ENCODE measurements around the gene ERICH4. TPM values are rescaled to one million over a fixed set of nuclear protein-coding genes. Genes with fewer than 3 reads are reported as not detected.
A peak's percentile ranks its signal among the peaks of the same experiment; 100 is the strongest.
"Not testable (repeated sequence)": the region's sequence is repeated elsewhere in the genome, so short reads cannot be mapped to it uniquely, and the experiment has no call there.

ERICH4 gene
- total RNA-seq, 4 donors from 2014 or later = not detected

- Histone ChIP-seq H3K36me3 (no peaks in the 10 kb centered on the region), H3K27ac (no peak overlapping the region), H3K27me3 (peaks cover 0 to 6% of the 10 kb centered on the region in 2 donors), H3K4me3 (no peak overlapping the region), H3K9me3 (no peaks in the 10 kb centered on the region), H3K4me1 (peaks cover 0 to 11% (median 0%) of the 10 kb centered on the region in 4 donors)
- TF ChIP-seq POLR2A (IDR thresholded peaks at IDR 0.05) (no peak), CTCF (IDR thresholded peaks at IDR 0.05) (no peak), EP300 (IDR thresholded peaks at IDR 0.05) (no peak)
- DNase-seq (ENCODE audit: low spot score in 2 of 2) = no peak
- WGBS, 2 donors = 78 to 80% methylated on average over 3 of the region's 3 CpGs
Observed at GRCh38 chr19:41449865-41450178, 6.9 kb downstream of the ERICH4 start.

- DNase-seq (ENCODE audit: low spot score in 2 of 2) = no peak
- TF ChIP-seq CTCF (IDR thresholded peaks at IDR 0.05) (no peak), POLR2A (IDR thresholded peaks at IDR 0.05) (no peak), EP300 (IDR thresholded peaks at IDR 0.05) (no peak)
- Histone ChIP-seq H3K27me3 (no peaks in the 10 kb centered on the region), H3K9me3 (no peaks in the 10 kb centered on the region), H3K4me3 (no peak overlapping the region), H3K4me1 (peaks cover 0 to 23% (median 0%) of the 10 kb centered on the region in 4 donors), H3K27ac (no peak overlapping the region), H3K36me3 (no peaks in the 10 kb centered on the region)
- 67 to 69% methylated on average over 6 of the region's 6 CpGs for WGBS, 2 donors
Observed at GRCh38 chr19:41452584-41453275, 9.8 kb downstream of the ERICH4 start.

GRCh38 chr19:41455936-41456335, 13.0 kb downstream of the ERICH4 start:
- WGBS, 2 donors = 12 to 20% methylated on average over 2 of the region's 2 CpGs
- no peak for TF ChIP-seq EP300 (IDR thresholded peaks at IDR 0.05)
- Histone ChIP-seq H3K27ac (peak overlapping the region in 1 of 4 donors; percentile 45), H3K4me3 (no peak overlapping the region), H3K4me1 (peaks cover 0 to 13% (median 0%) of the 10 kb centered on the region in 4 donors), H3K9me3 (no peaks in the 10 kb centered on the region), H3K36me3 (no peaks in the 10 kb centered on the region), H3K27me3 (peaks cover 0 to 14% of the 10 kb centered on the region in 2 donors)
- no peak for DNase-seq (ENCODE audit: low spot score in 2 of 2)

GRCh38 chr19:41456342-41456918, 13.5 kb downstream of the ERICH4 start:
- peak in 1 of 2 donors; percentile 32 for TF ChIP-seq EP300 (IDR thresholded peaks at IDR 0.05)
- no peak for TF ChIP-seq POLR2A (IDR thresholded peaks at IDR 0.05)
- H3K27me3 ChIP-seq = peaks cover 0 to 18% of the 10 kb centered on the region in 2 donors
- DNase-seq (ENCODE audit: low spot score in 2 of 2) = peak in 1 of 2 donors; percentile 18
- no peak overlapping the region for H3K4me3 ChIP-seq
- 14 to 18% methylated on average over 7 of the region's 7 CpGs for WGBS, 2 donors
- H3K27ac ChIP-seq = peak overlapping the region in 2 of 4 donors; percentile 45 to 55
- no peaks in the 10 kb centered on the region for H3K9me3 ChIP-seq
- peaks cover 0 to 13% (median 0%) of the 10 kb centered on the region in 4 donors for H3K4me1 ChIP-seq
- no peaks in the 10 kb centered on the region for H3K36me3 ChIP-seq

- 26% methylated on average over 1 of the region's 1 CpG for WGBS, 2 donors
- Histone ChIP-seq H3K9me3 (peaks cover 0 to under 1% (median 0%) of the 10 kb centered on the region in 4 donors), H3K4me3 (no peak overlapping the region), H3K36me3 (no peaks in the 10 kb centered on the region), H3K27ac (no peak overlapping the region), H3K27me3 (peaks cover 0 to 21% of the 10 kb centered on the region in 2 donors), H3K4me1 (peaks cover 0 to 13% (median 0%) of the 10 kb centered on the region in 4 donors)
- no peak for TF ChIP-seq EP300 (IDR thresholded peaks at IDR 0.05)
- TF ChIP-seq POLR2A (IDR thresholded peaks at IDR 0.05) = no peak
- no peak for TF ChIP-seq CTCF (IDR thresholded peaks at IDR 0.05)
- no peak for DNase-seq (ENCODE audit: low spot score in 2 of 2)
Observed at GRCh38 chr19:41457241-41457640, 14.3 kb downstream of the ERICH4 start.

GRCh38 chr19:41462497-41462896, 19.5 kb downstream of the ERICH4 start:
- H3K36me3 ChIP-seq = no peaks in the 10 kb centered on the region
- TF ChIP-seq POLR2A (IDR thresholded peaks at IDR 0.05) (no peak), CTCF (IDR thresholded peaks at IDR 0.05) (no peak), EP300 (IDR thresholded peaks at IDR 0.05) (no peak)
- no peak for DNase-seq (ENCODE audit: low spot score in 2 of 2)
- 54 to 63% methylated on average over 6 of the region's 6 CpGs for WGBS, 2 donors
- H3K9me3 ChIP-seq = peaks cover 0 to 7% (median 0%) of the 10 kb centered on the region in 4 donors
- H3K27ac ChIP-seq = no peak overlapping the region
- no peaks in the 10 kb centered on the region for H3K4me1 ChIP-seq
- peaks cover 0 to 44% of the 10 kb centered on the region in 2 donors for H3K27me3 ChIP-seq
- H3K4me3 ChIP-seq = no peak overlapping the region

GRCh38 chr19:41463257-41464256, 20.6 kb downstream of the ERICH4 start:
- not testable (repeated sequence) for H3K9me3 ChIP-seq; H3K36me3 ChIP-seq; H3K4me1 ChIP-seq; H3K27ac ChIP-seq; DNase-seq (ENCODE audit: low spot score in 2 of 2); H3K4me3 ChIP-seq
- H3K27me3 ChIP-seq = peaks cover 0 to 51% of the 10 kb centered on the region in 2 donors
- WGBS, 2 donors = 77 to 83% methylated on average over 22 of the region's 22 CpGs

Data from tibial nerve (tissue), 4 donors.